Lung (tissue), 12 donors: ENCODE data around the gene RABGAP1L. TPM values are rescaled to one million over a fixed set of nuclear protein-coding genes. Genes with fewer than 3 reads are reported as not detected.
A peak's percentile ranks its signal among the peaks of the same experiment; 100 is the strongest.

Experiments
- ATAC-seq: fragments of 200-7000 bp; cut with Tn5 transposase; one replicate; pipeline ENCODE4 v1.9.1; 2020; ENCODE audit warnings: moderate number of reproducible peaks; ENCODE audit not compliant: insufficient read depth, low FRiP score
- DNase-seq, 3 donors: peaks; one replicate each; pipeline ENCODE4 v3.0.0-alpha.2; 2013 to 2017
- H3K27ac ChIP-seq, 2 donors: one replicate each; pipeline ENCODE4 v1.5.1; 2013; ENCODE audit warnings: mild to moderate bottlenecking in 2 of 2, moderate library complexity in 2 of 2, control low read depth in 1 of 2, inconsistent platforms in 1 of 2, low read depth in 1 of 2, low read length in 1 of 2
- H3K27me3 ChIP-seq, 3 donors: one replicate each; pipeline ENCODE4 v1.5.1; 2013; ENCODE audit warnings: low read length in 2 of 3; ENCODE audit not compliant: control insufficient read depth in 3 of 3, insufficient read depth in 3 of 3
- H3K36me3 ChIP-seq, 4 donors: one replicate each; pipeline ENCODE4 v1.5.1; 2013; ENCODE audit warnings: low read length in 4 of 4, mild to moderate bottlenecking in 1 of 4, moderate library complexity in 1 of 4; ENCODE audit not compliant: control insufficient read depth in 4 of 4, insufficient read depth in 4 of 4
- H3K4me1 ChIP-seq, 5 donors: one replicate each; pipeline ENCODE4 v1.5.1; 2013; ENCODE audit warnings: low read length in 5 of 5, mild to moderate bottlenecking in 2 of 5, moderate library complexity in 1 of 5; ENCODE audit not compliant: control insufficient read depth in 5 of 5, insufficient read depth in 5 of 5
- H3K4me3 ChIP-seq: one replicate; pipeline ENCODE4 v1.5.1; 2013; ENCODE audit warnings: mild to moderate bottlenecking, control low read depth, moderate library complexity
- H3K9ac ChIP-seq, 2 donors: one replicate each; pipeline ENCODE4 v1.5.1; 2013; ENCODE audit warnings: low read length in 2 of 2, control low read depth in 1 of 2; ENCODE audit not compliant: insufficient read depth in 1 of 2
- H3K9me3 ChIP-seq, 4 donors: one replicate each; pipeline ENCODE4 v1.5.1; 2013; ENCODE audit warnings: low read length in 3 of 4, mild to moderate bottlenecking in 1 of 4, moderate library complexity in 1 of 4; ENCODE audit not compliant: control insufficient read depth in 4 of 4, insufficient read depth in 3 of 4
- WGBS, 2 donors: extraction: QIAGEN DNeasy Blood & Tissue Kit; methylation state at CpG; one replicate each; pipeline ENCODE4 v1.1.7; 2013; 5-methylcytosine and 5-hydroxymethylcytosine counted together
- polyA plus RNA-seq, 2 donors: library from polyadenylated mRNA; stranded (reverse); fragments of 200-250 nt; gene quantifications; one replicate each; pipeline ENCODE4 v1.2.1, GENCODE V29; 2013
- total RNA-seq, 2 donors: library from RNA; depleted of rRNA in 1 of 2; stranded (reverse); fragments of >200 nt in 1 of 2; gene quantifications; one replicate each; pipeline ENCODE4 v1.2.1, GENCODE V29; 2014 to 2021
- TF ChIP-seq, protein P1 (sequence below): IDR thresholded peaks from 2 replicates; pipeline ENCODE4 v1.5.1; 2012; ENCODE audit warnings: mild to moderate bottlenecking; ENCODE audit errors: control extremely low read depth, extremely low read depth
- donor health status: control.
- donor health status: control.
- donor health status: Bipolar disorder and iron deficiency.
- donor health status: healthy.
- donor health status: DM: yes; HTN: yes; CAD: no.

Gene RABGAP1L
- total and polyA plus RNA-seq, 4 donors = 16.0 to 123 (median 44.5) TPM

GRCh38 chr1:174157157-174157806, 2.0 kb upstream of the RABGAP1L start:
- WGBS, 2 donors = 85 to 86% methylated on average over 3 of the region's 3 CpGs
- no peak overlapping the region for H3K9ac ChIP-seq
- no peak overlapping the region for H3K4me3 ChIP-seq
- H3K27ac ChIP-seq = no peak overlapping the region
- no peak for DNase-seq
- no peaks in the 10 kb centered on the region for H3K9me3 ChIP-seq
- TF ChIP-seq, protein P1, sequence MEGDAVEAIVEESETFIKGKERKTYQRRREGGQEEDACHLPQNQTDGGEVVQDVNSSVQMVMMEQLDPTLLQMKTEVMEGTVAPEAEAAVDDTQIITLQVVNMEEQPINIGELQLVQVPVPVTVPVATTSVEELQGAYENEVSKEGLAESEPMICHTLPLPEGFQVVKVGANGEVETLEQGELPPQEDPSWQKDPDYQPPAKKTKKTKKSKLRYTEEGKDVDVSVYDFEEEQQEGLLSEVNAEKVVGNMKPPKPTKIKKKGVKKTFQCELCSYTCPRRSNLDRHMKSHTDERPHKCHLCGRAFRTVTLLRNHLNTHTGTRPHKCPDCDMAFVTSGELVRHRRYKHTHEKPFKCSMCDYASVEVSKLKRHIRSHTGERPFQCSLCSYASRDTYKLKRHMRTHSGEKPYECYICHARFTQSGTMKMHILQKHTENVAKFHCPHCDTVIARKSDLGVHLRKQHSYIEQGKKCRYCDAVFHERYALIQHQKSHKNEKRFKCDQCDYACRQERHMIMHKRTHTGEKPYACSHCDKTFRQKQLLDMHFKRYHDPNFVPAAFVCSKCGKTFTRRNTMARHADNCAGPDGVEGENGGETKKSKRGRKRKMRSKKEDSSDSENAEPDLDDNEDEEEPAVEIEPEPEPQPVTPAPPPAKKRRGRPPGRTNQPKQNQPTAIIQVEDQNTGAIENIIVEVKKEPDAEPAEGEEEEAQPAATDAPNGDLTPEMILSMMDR = no peak
- no peaks in the 10 kb centered on the region for H3K27me3 ChIP-seq
- ATAC-seq = no peak
- no peaks in the 10 kb centered on the region for H3K36me3 ChIP-seq
- H3K4me1 ChIP-seq = peaks cover 0 to 12% (median 0%) of the 10 kb centered on the region in 5 donors

DNA sequence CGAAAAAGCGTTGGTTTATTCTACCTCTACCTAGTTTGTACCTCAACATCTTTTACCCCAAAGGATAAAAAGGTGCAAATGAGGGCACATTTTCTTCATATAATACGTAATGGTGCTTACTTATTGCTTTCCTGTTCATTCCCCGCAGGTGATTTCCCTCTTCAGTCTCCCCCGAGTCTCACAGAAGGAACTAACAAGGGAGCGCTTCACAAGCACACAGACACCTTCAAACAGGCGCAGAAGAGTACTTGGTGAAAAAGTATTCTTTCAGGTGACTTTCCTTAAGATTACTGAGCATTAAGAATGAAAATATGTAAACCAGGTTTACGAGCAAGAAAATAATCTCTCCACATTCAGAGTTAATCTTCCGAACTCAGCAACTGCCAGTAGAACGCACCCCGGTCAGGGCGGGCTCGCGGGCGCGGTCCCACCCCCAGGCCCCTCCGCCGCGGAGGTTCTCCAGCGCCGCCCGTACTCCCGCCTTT, 511 bp upstream of the RABGAP1L start:
- H3K9ac ChIP-seq = peak overlapping the region; percentile 70 to 81
- no peak for ATAC-seq
- TF ChIP-seq, protein P1 = no peak
- no peaks in the 10 kb centered on the region for H3K27me3 ChIP-seq
- H3K4me1 ChIP-seq = peaks cover 0 to 12% (median 2%) of the 10 kb centered on the region in 5 donors
- H3K27ac ChIP-seq = peak overlapping the region; percentile 75 to 85
- H3K36me3 ChIP-seq = no peaks in the 10 kb centered on the region
- peak overlapping the region; percentile 50 for H3K4me3 ChIP-seq
- no peaks in the 10 kb centered on the region for H3K9me3 ChIP-seq
- DNase-seq = no peak
- 0 to 2% methylated on average over 23 of the region's 23 CpGs for WGBS, 2 donors

GRCh38 chr1:174160109-174160473, 771 bp downstream of the RABGAP1L start:
- TF ChIP-seq, protein P1 = no peak
- H3K36me3 ChIP-seq = no peaks in the 10 kb centered on the region
- H3K9ac ChIP-seq = peak overlapping the region; percentile 70 to 74
- peak overlapping the region; percentile 90 to 97 for H3K27ac ChIP-seq
- H3K4me3 ChIP-seq = peak overlapping the region; percentile 79
- no peaks in the 10 kb centered on the region for H3K27me3 ChIP-seq
- H3K9me3 ChIP-seq = no peaks in the 10 kb centered on the region
- 1% methylated on average over 14 of the region's 14 CpGs for WGBS, 2 donors
- peaks cover 0 to 12% (median 5%) of the 10 kb centered on the region in 5 donors for H3K4me1 ChIP-seq
- ATAC-seq (peak; percentile 3), DNase-seq (peak in 1 of 3 donors; percentile 30)
